ENCODE measurements around the gene ADAM15.

Gene ADAM15, protein sequence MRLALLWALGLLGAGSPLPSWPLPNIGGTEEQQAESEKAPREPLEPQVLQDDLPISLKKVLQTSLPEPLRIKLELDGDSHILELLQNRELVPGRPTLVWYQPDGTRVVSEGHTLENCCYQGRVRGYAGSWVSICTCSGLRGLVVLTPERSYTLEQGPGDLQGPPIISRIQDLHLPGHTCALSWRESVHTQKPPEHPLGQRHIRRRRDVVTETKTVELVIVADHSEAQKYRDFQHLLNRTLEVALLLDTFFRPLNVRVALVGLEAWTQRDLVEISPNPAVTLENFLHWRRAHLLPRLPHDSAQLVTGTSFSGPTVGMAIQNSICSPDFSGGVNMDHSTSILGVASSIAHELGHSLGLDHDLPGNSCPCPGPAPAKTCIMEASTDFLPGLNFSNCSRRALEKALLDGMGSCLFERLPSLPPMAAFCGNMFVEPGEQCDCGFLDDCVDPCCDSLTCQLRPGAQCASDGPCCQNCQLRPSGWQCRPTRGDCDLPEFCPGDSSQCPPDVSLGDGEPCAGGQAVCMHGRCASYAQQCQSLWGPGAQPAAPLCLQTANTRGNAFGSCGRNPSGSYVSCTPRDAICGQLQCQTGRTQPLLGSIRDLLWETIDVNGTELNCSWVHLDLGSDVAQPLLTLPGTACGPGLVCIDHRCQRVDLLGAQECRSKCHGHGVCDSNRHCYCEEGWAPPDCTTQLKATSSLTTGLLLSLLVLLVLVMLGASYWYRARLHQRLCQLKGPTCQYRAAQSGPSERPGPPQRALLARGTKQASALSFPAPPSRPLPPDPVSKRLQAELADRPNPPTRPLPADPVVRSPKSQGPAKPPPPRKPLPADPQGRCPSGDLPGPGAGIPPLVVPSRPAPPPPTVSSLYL

DNA sequence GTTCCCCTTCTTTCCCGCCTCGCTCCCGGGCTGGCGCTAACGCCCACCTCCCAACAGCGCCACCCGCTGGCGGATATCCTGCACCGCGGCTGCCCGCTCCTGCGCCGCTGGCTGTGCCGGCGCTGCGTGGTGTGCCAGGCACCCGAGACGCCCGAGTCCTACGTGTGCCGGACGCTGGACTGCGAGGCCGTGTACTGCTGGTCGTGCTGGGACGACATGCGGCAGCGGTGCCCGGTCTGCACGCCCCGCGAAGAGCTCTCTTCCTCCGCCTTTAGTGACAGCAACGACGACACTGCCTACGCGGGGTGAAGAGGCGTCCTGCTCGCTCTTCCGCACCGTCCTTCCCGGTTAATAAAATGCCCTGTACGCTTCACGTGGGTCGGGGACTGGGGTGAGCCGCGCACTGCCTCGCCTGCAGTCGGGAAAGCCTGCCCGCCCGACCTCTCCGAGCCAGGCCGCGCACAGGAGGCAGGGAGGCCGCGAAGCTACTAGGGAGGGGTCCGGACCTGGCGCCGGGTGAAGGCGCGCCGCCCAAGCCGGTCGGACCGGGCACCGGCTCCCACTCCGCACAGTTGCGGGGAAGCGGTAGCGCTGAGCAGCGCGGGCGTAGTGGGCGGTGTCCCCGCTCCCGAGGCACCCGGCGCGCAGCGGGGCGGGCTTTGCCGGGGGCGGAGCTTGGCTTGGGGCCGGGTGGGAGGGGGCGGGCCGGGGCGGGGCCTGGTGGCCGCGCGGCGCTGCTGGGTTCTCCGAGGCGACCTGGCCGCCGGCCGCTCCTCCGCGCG lies at the start of gene ADAM15:
Gene ADAM15, plus strand, starts transcription at position 757 of the 782 bp plus-strand sequence. CDS start 71 bp downstream, outside the sequence.
- H3K27me3 ChIP-seq (ENCODE audit: control insufficient read depth, insufficient read depth, low read length): peaks cover 20% of the 10 kb centered on the region
- H3K36me3 ChIP-seq (ENCODE audit: control insufficient read depth, insufficient read depth, low read length): no peaks in the 10 kb centered on the region
- H3K4me3 ChIP-seq (ENCODE audit: low read depth, low read length): peak within 1 kb of the TSS; percentile 69
- no peaks in the 10 kb centered on the region for H3K9me3 ChIP-seq (ENCODE audit: control insufficient read depth, insufficient read depth, low read length)
- H3K9ac ChIP-seq (ENCODE audit: low read depth, low read length): peak within 1 kb of the TSS; percentile 3; the same call in 1 of the 2 replicates
- H3K27ac ChIP-seq (ENCODE audit: low read depth, low read length): peak within 1 kb of the TSS; percentile 57
- no peaks in the 10 kb centered on the region; the same call in 1 of the 2 replicates for H3K4me1 ChIP-seq (ENCODE audit: control insufficient read depth, insufficient read depth, low read length)

DNA sequence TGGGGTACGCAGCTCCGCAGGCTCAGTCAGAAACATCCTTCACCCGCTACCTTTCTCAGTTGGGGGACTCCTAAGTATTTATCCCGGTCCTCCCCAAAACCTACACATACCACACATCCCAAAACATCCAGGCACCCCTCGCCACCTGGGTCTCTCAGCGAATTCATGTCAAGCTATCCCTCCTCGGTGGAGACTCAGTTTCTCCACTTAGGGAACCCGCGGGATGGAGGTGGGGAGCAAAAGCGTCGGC lies 49.8 kb upstream of the ADAM15 start:
- Histone ChIP-seq H3K9me3 (ENCODE audit: control insufficient read depth, insufficient read depth, low read length) (no peaks in the 10 kb centered on the region), H3K4me1 (ENCODE audit: control insufficient read depth, insufficient read depth, low read length) (peaks cover 14% of the 10 kb centered on the region), H3K9ac (ENCODE audit: low read depth, low read length) (peak overlapping the region; percentile 83; the same call in 1 of the 2 replicates), H3K36me3 (ENCODE audit: control insufficient read depth, insufficient read depth, low read length) (no peaks in the 10 kb centered on the region), H3K4me3 (ENCODE audit: low read depth, low read length) (peak overlapping the region; percentile 68), H3K27ac (ENCODE audit: low read depth, low read length) (peak overlapping the region; percentile 92), H3K27me3 (ENCODE audit: control insufficient read depth, insufficient read depth, low read length) (0 out of 2 replicates have a peak, but pooled peaks cover 3% of the 10 kb centered on the region)

DNA sequence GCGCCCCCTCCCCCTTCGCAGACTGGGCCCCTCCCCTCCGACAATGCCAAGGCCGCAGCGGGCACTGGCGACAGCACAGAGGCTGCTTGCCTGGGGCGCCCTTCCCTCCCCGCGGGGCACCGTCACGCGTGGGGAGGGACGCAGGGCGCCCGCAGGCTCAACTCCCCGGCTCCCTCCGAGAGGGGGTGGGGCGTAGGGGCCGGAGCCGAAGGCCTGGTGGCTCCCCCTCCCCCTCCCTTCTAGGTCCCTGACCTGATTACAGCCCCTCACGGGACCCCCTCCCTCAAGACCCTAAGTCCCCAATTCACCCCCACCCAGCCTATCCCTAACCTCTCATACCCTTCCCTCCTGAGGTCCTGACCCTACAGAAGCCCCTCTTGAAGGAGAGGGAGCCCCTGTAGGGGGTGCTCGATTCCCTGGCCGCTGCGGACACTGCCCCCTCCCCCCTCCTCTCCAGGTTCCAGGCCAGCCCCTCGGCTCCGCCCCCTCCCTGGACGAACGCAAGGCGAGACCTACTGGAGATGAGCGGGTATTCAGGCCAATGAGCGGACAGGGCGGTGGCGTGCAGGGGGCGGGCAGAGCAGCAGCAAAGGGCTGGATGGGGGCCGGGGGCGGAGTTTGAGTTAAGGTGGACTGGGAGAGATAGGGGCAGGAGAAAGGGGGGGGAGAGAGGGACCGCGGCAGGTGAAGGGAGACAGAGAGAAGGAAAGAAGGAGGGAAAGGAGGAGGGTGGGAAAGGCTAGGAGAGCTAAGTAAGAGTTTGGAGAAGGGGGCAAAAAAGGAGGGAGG lies 49.2 kb upstream of the ADAM15 start:
- H3K9me3 ChIP-seq (ENCODE audit: control insufficient read depth, insufficient read depth, low read length): no peaks in the 10 kb centered on the region
- peak overlapping the region; percentile 68 for H3K4me3 ChIP-seq (ENCODE audit: low read depth, low read length)
- peaks cover 14% of the 10 kb centered on the region for H3K4me1 ChIP-seq (ENCODE audit: control insufficient read depth, insufficient read depth, low read length)
- peak overlapping the region; percentile 92 for H3K27ac ChIP-seq (ENCODE audit: low read depth, low read length)
- H3K9ac ChIP-seq (ENCODE audit: low read depth, low read length): peak overlapping the region; percentile 83; the same call in 1 of the 2 replicates
- H3K27me3 ChIP-seq (ENCODE audit: control insufficient read depth, insufficient read depth, low read length): 0 out of 2 replicates have a peak, but pooled peaks cover 3% of the 10 kb centered on the region
- no peaks in the 10 kb centered on the region for H3K36me3 ChIP-seq (ENCODE audit: control insufficient read depth, insufficient read depth, low read length)

DNA sequence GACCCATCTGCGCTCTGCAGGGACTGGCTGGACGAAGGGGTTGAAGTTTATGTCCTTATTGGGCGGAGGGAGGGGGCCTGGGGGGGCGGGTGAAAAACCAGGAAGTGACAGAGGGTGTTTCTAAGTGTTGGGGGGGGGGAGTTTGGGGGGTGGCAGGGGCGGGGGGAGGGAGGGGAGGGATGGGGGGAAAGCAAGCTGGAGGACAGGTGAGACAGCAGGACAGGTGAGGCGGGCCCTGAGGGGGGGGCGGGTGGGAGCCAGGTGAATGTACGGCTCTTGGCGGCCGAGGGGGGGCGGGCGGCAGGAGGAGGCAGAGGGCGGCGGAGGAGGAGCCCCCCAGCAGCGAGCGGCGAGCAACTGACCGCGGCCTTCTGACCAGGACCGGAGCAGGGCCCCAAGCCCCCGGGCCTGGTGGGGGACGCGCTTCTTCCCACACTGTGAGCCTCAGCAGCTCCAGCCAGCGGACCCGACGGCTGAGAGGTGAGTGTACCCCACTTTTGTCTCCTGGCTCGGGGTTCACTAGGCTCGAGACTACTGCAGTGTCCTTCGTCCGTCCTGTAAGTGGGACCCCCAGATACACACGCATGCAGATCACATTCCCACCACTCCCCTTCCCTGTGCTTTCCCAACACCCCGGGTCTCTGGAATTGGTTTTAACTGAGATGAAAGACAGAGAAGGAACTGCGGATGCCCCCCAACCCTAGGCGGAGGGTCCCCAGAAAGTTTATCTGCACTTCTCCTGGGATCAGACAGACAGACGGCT lies 48.5 kb upstream of the ADAM15 start, which contains the start of gene ZBTB7B:
Gene ZBTB7B, plus strand, starts transcription at position 339 of the 763 bp plus-strand sequence. CDS start 11,859 bp downstream, outside the sequence.
- Histone ChIP-seq H3K9me3 (ENCODE audit: control insufficient read depth, insufficient read depth, low read length) (no peaks in the 10 kb centered on the region), H3K9ac (ENCODE audit: low read depth, low read length) (peak within 1 kb of the TSS; percentile 64; the same call in 1 of the 2 replicates), H3K27me3 (ENCODE audit: control insufficient read depth, insufficient read depth, low read length) (0 out of 2 replicates have a peak, but pooled peaks cover 2% of the 10 kb centered on the region), H3K4me1 (ENCODE audit: control insufficient read depth, insufficient read depth, low read length) (peaks cover 14% of the 10 kb centered on the region), H3K4me3 (ENCODE audit: low read depth, low read length) (peak within 1 kb of the TSS; percentile 84), H3K36me3 (ENCODE audit: control insufficient read depth, insufficient read depth, low read length) (no peaks in the 10 kb centered on the region), H3K27ac (ENCODE audit: low read depth, low read length) (peak within 1 kb of the TSS; percentile 92)

DNA sequence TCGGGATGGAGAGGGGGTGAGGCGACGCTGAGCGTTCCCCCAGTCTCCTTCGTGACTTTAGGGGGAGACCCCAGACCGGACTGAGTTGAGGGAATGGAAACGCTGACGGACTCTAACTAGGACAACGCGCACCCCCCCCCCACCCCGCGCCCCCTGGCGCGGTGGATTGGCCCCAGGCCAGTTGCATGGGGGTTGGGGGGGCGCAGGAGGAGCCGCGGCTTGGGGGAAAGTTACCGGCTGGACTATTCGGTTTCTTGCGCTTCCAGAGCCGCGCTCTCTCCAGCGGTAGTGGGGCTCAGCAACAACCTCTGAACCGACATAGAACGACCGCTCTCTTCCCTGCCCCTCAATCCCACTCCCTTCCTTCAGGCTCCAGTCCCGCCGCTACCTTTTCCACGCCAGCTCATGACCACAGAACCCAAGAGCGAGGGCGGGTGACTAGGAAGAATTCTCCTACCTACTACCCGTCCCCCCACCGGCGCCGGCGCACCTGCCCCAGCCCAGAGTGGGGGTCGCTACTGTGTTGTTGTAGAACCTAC lies 47.8 kb upstream of the ADAM15 start:
- Histone ChIP-seq H3K36me3 (ENCODE audit: control insufficient read depth, insufficient read depth, low read length) (no peaks in the 10 kb centered on the region), H3K9me3 (ENCODE audit: control insufficient read depth, insufficient read depth, low read length) (no peaks in the 10 kb centered on the region), H3K27ac (ENCODE audit: low read depth, low read length) (peak overlapping the region; percentile 81), H3K4me3 (ENCODE audit: low read depth, low read length) (peak overlapping the region; percentile 84), H3K4me1 (ENCODE audit: control insufficient read depth, insufficient read depth, low read length) (peaks cover 14% of the 10 kb centered on the region), H3K9ac (ENCODE audit: low read depth, low read length) (peak overlapping the region; percentile 64; the same call in 1 of the 2 replicates), H3K27me3 (ENCODE audit: control insufficient read depth, insufficient read depth, low read length) (no peaks in the 10 kb centered on the region)

DNA sequence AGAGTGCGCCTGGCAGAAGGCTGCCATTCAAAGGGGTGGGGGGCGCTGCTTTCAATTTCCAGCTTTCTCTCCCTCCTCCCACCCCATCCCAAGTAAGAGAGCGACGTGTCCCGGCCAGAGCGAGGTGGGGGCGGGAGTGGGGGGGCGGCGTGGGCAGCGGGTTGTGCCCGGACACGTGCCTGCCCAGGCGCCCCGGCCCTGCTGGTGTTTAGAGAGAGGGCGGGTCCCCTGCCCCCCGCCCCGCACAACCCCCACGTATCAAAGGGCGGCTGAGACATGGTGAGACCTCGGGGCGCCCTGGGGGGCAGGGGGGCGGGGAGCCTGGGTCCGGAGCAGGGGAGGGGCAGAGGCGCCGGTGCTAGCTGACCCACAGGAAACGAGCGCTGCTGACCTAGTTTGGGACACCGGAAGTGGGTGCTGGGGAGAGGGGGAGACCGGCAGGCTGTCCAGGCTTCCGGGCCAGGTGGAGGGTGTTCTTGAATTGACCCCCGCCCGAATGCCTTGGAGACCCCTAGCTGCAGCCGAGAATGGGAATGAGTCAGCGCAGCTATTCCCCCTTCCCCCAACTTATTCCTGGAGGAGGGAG lies 47.3 kb upstream of the ADAM15 start:
- Histone ChIP-seq H3K4me1 (ENCODE audit: control insufficient read depth, insufficient read depth, low read length) (peaks cover 14% of the 10 kb centered on the region), H3K9ac (ENCODE audit: low read depth, low read length) (peak overlapping the region; percentile 64; the same call in 1 of the 2 replicates), H3K36me3 (ENCODE audit: control insufficient read depth, insufficient read depth, low read length) (no peaks in the 10 kb centered on the region), H3K27ac (ENCODE audit: low read depth, low read length) (peak overlapping the region; percentile 81), H3K9me3 (ENCODE audit: control insufficient read depth, insufficient read depth, low read length) (no peaks in the 10 kb centered on the region), H3K4me3 (ENCODE audit: low read depth, low read length) (peak overlapping the region; percentile 84), H3K27me3 (ENCODE audit: control insufficient read depth, insufficient read depth, low read length) (no peaks in the 10 kb centered on the region)

DNA sequence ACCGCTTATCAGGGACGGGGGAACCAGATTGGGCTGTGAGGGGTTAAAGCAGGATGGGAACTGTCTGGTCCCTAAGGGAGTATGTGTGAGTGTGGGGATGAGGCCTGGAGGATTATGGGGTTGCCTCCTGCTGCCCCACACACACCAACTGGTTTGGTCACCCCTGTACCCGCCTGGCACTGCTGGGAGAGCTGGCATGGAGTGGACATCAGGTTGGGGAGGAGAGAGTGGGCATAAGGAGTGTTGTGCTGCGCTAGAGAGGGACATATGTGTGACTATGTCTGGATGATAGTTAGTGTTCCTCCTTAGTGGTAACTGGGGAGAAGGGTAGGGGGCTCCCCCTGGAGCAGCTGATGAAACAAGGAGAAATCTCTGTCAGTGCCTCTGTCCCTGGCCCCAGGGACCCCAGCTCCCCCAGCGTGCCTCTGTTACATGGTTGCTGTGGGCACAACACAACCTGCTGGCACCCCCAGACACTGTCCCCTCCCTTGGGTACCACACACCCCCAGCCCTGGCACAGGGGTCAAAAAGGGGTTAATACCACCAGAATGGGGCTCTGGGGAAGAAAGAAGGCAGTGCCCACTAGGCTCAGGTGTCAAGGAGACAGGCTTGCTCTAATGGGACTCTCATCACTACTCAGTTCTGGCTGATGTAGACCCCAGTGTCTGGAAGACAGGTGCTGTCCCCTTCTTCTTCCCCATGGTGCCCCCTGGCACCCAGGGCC lies 46.6 kb upstream of the ADAM15 start:
- no peaks in the 10 kb centered on the region for H3K9me3 ChIP-seq (ENCODE audit: control insufficient read depth, insufficient read depth, low read length)
- peak overlapping the region; percentile 81 for H3K27ac ChIP-seq (ENCODE audit: low read depth, low read length)
- H3K4me3 ChIP-seq (ENCODE audit: low read depth, low read length): peak overlapping the region; percentile 84
- H3K9ac ChIP-seq (ENCODE audit: low read depth, low read length): peak overlapping the region; percentile 55; the same call in 1 of the 2 replicates
- no peaks in the 10 kb centered on the region for H3K36me3 ChIP-seq (ENCODE audit: control insufficient read depth, insufficient read depth, low read length)
- H3K4me1 ChIP-seq (ENCODE audit: control insufficient read depth, insufficient read depth, low read length): peaks cover 14% of the 10 kb centered on the region
- H3K27me3 ChIP-seq (ENCODE audit: control insufficient read depth, insufficient read depth, low read length): no peaks in the 10 kb centered on the region

DNA sequence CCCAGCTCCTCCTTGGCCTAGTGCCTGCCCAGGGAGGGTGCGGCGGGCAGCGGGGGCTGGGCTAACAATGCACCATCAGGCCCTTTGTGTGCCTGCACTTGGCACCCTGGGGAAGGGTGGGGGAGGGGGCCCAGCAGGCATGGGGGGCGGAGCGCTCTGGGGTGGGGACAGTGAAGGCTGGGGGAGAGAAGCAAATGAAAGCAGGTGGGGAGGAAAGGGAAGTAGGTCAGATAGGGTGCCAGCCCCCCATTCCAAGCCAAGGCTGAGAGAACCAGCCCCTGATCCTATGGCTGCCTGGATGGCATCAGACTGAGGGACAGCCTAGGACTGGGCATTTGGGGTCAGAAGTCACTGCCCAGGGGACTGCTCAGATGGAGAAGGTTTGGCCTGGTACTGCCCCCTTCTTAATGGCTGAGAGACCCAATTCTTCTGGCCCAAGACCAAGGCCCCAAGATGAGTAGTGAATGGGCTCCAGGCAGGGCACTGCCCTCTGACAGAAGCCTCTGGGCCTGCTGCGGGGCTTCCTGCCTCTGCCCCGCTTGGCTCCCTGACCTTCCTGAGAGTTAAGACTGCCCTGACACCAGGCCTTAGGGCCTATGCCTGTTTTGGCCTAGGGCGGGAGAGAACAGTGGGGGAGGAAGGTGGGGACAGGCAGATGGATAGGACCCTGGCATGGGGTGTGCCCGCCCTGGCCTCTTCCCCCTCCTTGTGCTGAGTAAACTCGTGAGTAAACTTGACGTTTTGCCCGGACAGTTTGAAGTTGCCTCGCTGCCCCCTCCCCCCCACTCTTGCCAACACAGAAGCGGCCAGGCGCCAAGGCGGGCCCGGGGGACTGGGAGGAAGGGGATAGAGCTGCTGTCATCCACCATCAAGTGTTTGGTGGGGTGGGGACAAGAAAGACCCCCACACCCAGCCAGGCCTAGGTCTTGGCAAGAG lies 45.8 kb upstream of the ADAM15 start:
- H3K4me1 ChIP-seq (ENCODE audit: control insufficient read depth, insufficient read depth, low read length): peaks cover 17% of the 10 kb centered on the region
- H3K4me3 ChIP-seq (ENCODE audit: low read depth, low read length): peak overlapping the region; percentile 84; the same call in 1 of the 2 replicates
- no peaks in the 10 kb centered on the region for H3K27me3 ChIP-seq (ENCODE audit: control insufficient read depth, insufficient read depth, low read length)
- H3K36me3 ChIP-seq (ENCODE audit: control insufficient read depth, insufficient read depth, low read length): no peaks in the 10 kb centered on the region
- 0 out of 2 replicates have a peak overlapping the region, but pooled peaks have one; percentile 55 for H3K9ac ChIP-seq (ENCODE audit: low read depth, low read length)
- H3K27ac ChIP-seq (ENCODE audit: low read depth, low read length): peak overlapping the region; percentile 81
- no peaks in the 10 kb centered on the region for H3K9me3 ChIP-seq (ENCODE audit: control insufficient read depth, insufficient read depth, low read length)

Data from HUES48 (cell line).